H1 (cell line): ENCODE data around the gene PHYH. TPM values are rescaled to one million over a fixed set of nuclear protein-coding genes. Genes with fewer than 3 reads are reported as not detected.

Experiments
- CTCF ChIA-PET: fragments of 300-600 bp; sonication (Branson Sonifier 250); formaldehyde crosslinking; loops from one replicate; lab custom pipeline; 2021; ENCODE audit not compliant: partially characterized antibody; lab: Charles Lee
- POLR2A ChIA-PET: fragments of 300-600 bp; sonication (Branson Sonifier 250); formaldehyde crosslinking; loops from one replicate; lab custom pipeline; 2021; ENCODE audit warnings: inconsistent platforms; ENCODE audit not compliant: partially characterized antibody; lab: Charles Lee
- DNase-seq, 2 experiments: peaks; one replicate each; pipeline versions ENCODE4 v3.0.0 to v3.0.0-alpha.2; 2010 to 2022; ENCODE audit warnings: low spot score in 2 of 2, low read depth in 1 of 2, mixed read lengths in 1 of 2
- FAIRE-seq: peaks from 2 replicates; lab custom pipeline; 2011; peaks lifted over from hg19 to GRCh38; lab: Jason Lieb, UNC
- H2AFZ ChIP-seq: 2 replicates; pipeline ENCODE4 v1.8.1; 2012; ENCODE audit warnings: low read length, inconsistent platforms
- H2AK5ac ChIP-seq: 2 replicates; pipeline ENCODE4 v1.6.1; 2013; ENCODE audit warnings: low read depth, low read length
- H2BK120ac ChIP-seq: replicated peaks from 2 replicates; pipeline ENCODE3; 2013; ENCODE audit warnings: low read depth, low read length, inconsistent platforms
- H2BK12ac ChIP-seq: 2 replicates; pipeline ENCODE4 v1.6.1; 2013; ENCODE audit warnings: low read depth, low read length
- H2BK15ac ChIP-seq: 2 replicates; pipeline ENCODE4 v1.6.1; 2013; ENCODE audit warnings: low read length
- H2BK20ac ChIP-seq: 2 replicates; pipeline ENCODE4 v1.6.1; 2013; ENCODE audit warnings: low read length
- H2BK5ac ChIP-seq: 2 replicates; pipeline ENCODE4 v1.6.1; 2013; ENCODE audit warnings: low read depth, low read length
- H3K14ac ChIP-seq: 2 replicates; pipeline ENCODE4 v1.6.1; 2013; ENCODE audit warnings: inconsistent platforms; ENCODE audit not compliant: insufficient read length
- H3K18ac ChIP-seq: 2 replicates; pipeline ENCODE4 v1.6.1; 2013; ENCODE audit warnings: low read length; ENCODE audit errors: extremely low read depth
- H3K23ac ChIP-seq: 2 replicates; pipeline ENCODE4 v1.6.1; 2013; ENCODE audit warnings: inconsistent platforms; ENCODE audit not compliant: insufficient read length
- H3K23me2 ChIP-seq: 2 replicates; pipeline ENCODE4 v1.6.1; 2013; ENCODE audit warnings: low read depth, low read length
- H3K27ac ChIP-seq: 2 replicates; pipeline ENCODE4 v1.6.1; 2011; ENCODE audit warnings: low read depth, low read length, inconsistent platforms
- H3K27me3 ChIP-seq, 4 experiments: replicated peaks in 1 of 4; 1 replicate in 1 of 4; 2 replicates in 3 of 4; pipeline versions ENCODE4 v1.6.1 to v1.8.1; 2011 to 2013; ENCODE audit warnings: low read length in 3 of 4, mild to moderate bottlenecking in 3 of 4, inconsistent platforms in 2 of 4, mixed read lengths in 2 of 4, moderate library complexity in 1 of 4; ENCODE audit not compliant: control insufficient read depth in 3 of 4, insufficient read depth in 3 of 4; ENCODE audit errors: extremely low read depth in 1 of 4
- H3K36me3 ChIP-seq, 4 experiments: 2 replicates each; pipeline versions ENCODE4 v1.6.1 to v1.8.1; 2011 to 2013; ENCODE audit warnings: mild to moderate bottlenecking in 4 of 4, low read length in 3 of 4, moderate library complexity in 2 of 4, control low read depth in 1 of 4, inconsistent platforms in 1 of 4; ENCODE audit not compliant: insufficient read depth in 4 of 4, control insufficient read depth in 2 of 4
- H3K4ac ChIP-seq: replicated peaks from 2 replicates; pipeline ENCODE3; 2013; ENCODE audit warnings: low read length, low read depth, mixed read lengths, inconsistent platforms; ENCODE audit not compliant: insufficient read length
- H3K4me1 ChIP-seq, 4 experiments: replicated peaks in 1 of 4; 1 replicate in 1 of 4; 2 replicates in 3 of 4; pipeline versions ENCODE4 v1.6.1 to v1.8.1; 2011 to 2013; ENCODE audit warnings: low read length in 3 of 4, inconsistent platforms in 2 of 4, mixed read lengths in 1 of 4; ENCODE audit not compliant: insufficient read depth in 4 of 4, control insufficient read depth in 3 of 4
- H3K4me2 ChIP-seq, 2 experiments: 2 replicates each; pipeline versions ENCODE4 v1.6.1 to v1.8.1; 2011 to 2013; ENCODE audit warnings: low read depth in 2 of 2, low read length in 2 of 2, control low read depth in 1 of 2, inconsistent platforms in 1 of 2, mild to moderate bottlenecking in 1 of 2; ENCODE audit not compliant: insufficient read depth in 1 of 2
- H3K4me3 ChIP-seq, 4 experiments: fragments of 200-600, 300-600 bp in 1 of 4; sonication (generic), shearing (Covaris generic), sonication (Bioruptor Twin) in 1 of 4; 2 replicates each; pipeline versions ENCODE4 v1.5.1 to v1.8.1; 2011 to 2016; ENCODE audit warnings: low read length in 4 of 4, low read depth in 3 of 4, control low read depth in 2 of 4, inconsistent platforms in 2 of 4, mild to moderate bottlenecking in 2 of 4, mixed read lengths in 1 of 4, moderate library complexity in 1 of 4; ENCODE audit not compliant: insufficient read depth in 2 of 4; ENCODE audit errors: extremely low read depth in 1 of 4
- H3K56ac ChIP-seq: replicated peaks from 2 replicates; pipeline ENCODE3; 2013; ENCODE audit warnings: low read depth, mild to moderate bottlenecking, mixed read lengths, low read length, inconsistent platforms; ENCODE audit not compliant: insufficient read length
- H3K79me1 ChIP-seq: 2 replicates; pipeline ENCODE4 v1.6.1; 2013; ENCODE audit warnings: low read depth, low read length, control low read depth
- H3K79me2 ChIP-seq, 2 experiments: 2 replicates each; pipeline versions ENCODE4 v1.6.1 to v1.8.1; 2012 to 2013; ENCODE audit warnings: low read length in 2 of 2, mild to moderate bottlenecking in 2 of 2, inconsistent platforms in 1 of 2; ENCODE audit not compliant: insufficient read depth in 2 of 2, control insufficient read depth in 1 of 2
- H3K9ac ChIP-seq, 4 experiments: replicated peaks in 1 of 4; 1 replicate in 1 of 4; 2 replicates in 3 of 4; pipeline versions ENCODE4 v1.6.1 to v1.8.1; 2011 to 2013; ENCODE audit warnings: low read depth in 3 of 4, low read length in 3 of 4, control low read depth in 2 of 4, mild to moderate bottlenecking in 2 of 4, moderate library complexity in 2 of 4, inconsistent platforms in 1 of 4; ENCODE audit errors: extremely low read depth in 1 of 4
- H3K9me3 ChIP-seq, 2 experiments: 2 replicates each; pipeline versions ENCODE4 v1.6.1 to v1.8.1; 2012 to 2013; ENCODE audit warnings: mild to moderate bottlenecking in 2 of 2, moderate library complexity in 2 of 2, control low read depth in 1 of 2, inconsistent platforms in 1 of 2, low read depth in 1 of 2, low read length in 1 of 2, mixed read lengths in 1 of 2; ENCODE audit not compliant: insufficient read depth in 2 of 2
- H4K20me1 ChIP-seq, 2 experiments: replicated peaks in 1 of 2; 2 replicates each; pipeline versions ENCODE3 to v1.8.1; 2011 to 2013; ENCODE audit warnings: inconsistent platforms in 2 of 2, low read length in 2 of 2, mild to moderate bottlenecking in 1 of 2; ENCODE audit not compliant: insufficient read depth in 2 of 2, control insufficient read depth in 1 of 2
- H4K5ac ChIP-seq: 2 replicates; pipeline ENCODE4 v1.6.1; 2013; ENCODE audit warnings: low read length, low read depth, mixed read lengths, inconsistent platforms; ENCODE audit not compliant: insufficient read length
- H4K8ac ChIP-seq: 2 replicates; pipeline ENCODE4 v1.8.0; 2013; ENCODE audit warnings: mild to moderate bottlenecking, moderate library complexity, low read length, inconsistent platforms; ENCODE audit not compliant: insufficient read depth; ENCODE audit errors: extremely low read depth
- H4K91ac ChIP-seq: replicated peaks from 2 replicates; pipeline ENCODE3; 2013; ENCODE audit warnings: low read length, mixed read lengths, inconsistent platforms; ENCODE audit not compliant: insufficient read length
- CREB1 ChIP-seq: IDR thresholded peaks from 2 replicates; pipeline ENCODE4 v1.6.1; 2012; ENCODE audit warnings: inconsistent platforms
- EP300 ChIP-seq, 2 experiments: IDR thresholded peaks; 1 replicate in 1 of 2; 2 replicates in 1 of 2; pipeline ENCODE4 v1.6.1; 2011 to 2012; ENCODE audit warnings: low read depth in 2 of 2, low read length in 2 of 2, mild to moderate bottlenecking in 2 of 2, borderline replicate concordance in 1 of 2, inconsistent platforms in 1 of 2, moderate library complexity in 1 of 2
- HDAC2 ChIP-seq, 2 experiments: fragments of 300-600 bp in 1 of 2; sonication (generic) in 1 of 2; IDR thresholded peaks; 2 replicates each; pipeline ENCODE4 v1.6.1; 2011 to 2012; ENCODE audit warnings: low read depth in 2 of 2, low read length in 2 of 2, mild to moderate bottlenecking in 2 of 2, moderate library complexity in 2 of 2, borderline replicate concordance in 1 of 2, inconsistent platforms in 1 of 2
- HDAC6 ChIP-seq: IDR thresholded peaks from one replicate; pipeline ENCODE4 v1.7.1; 2012; ENCODE audit warnings: low read depth, mild to moderate bottlenecking, inconsistent platforms, low read length, moderate library complexity
- KDM1A ChIP-seq: fragments of 200-600, 300-600 bp; sonication (generic); IDR thresholded peaks from 2 replicates; pipeline ENCODE4 v1.7.1; 2016; ENCODE audit warnings: mild to moderate bottlenecking, low read length, borderline replicate concordance
- KDM5A ChIP-seq: fragments of 200-600 bp; IDR thresholded peaks from 2 replicates; pipeline ENCODE4 v1.7.1; 2012; ENCODE audit warnings: mild to moderate bottlenecking, low read length, inconsistent platforms, mixed read lengths
- NANOG ChIP-seq: IDR thresholded peaks from 2 replicates; pipeline ENCODE4 v1.6.1; 2011; ENCODE audit warnings: low read length, low read depth, mild to moderate bottlenecking, inconsistent platforms; ENCODE audit not compliant: insufficient read depth, poor library complexity, severe bottlenecking
- POLR2AphosphoS5 ChIP-seq: IDR thresholded peaks from 2 replicates; pipeline ENCODE4 v1.6.1; 2011; ENCODE audit warnings: low read depth, low read length
- RFX5 ChIP-seq: IDR thresholded peaks from 2 replicates; pipeline ENCODE4 v1.6.1; 2011; ENCODE audit warnings: low read depth, low read length, improper control_type of control experiment, borderline replicate concordance
- RXRA ChIP-seq: IDR thresholded peaks from 2 replicates; pipeline ENCODE4 v1.6.1; 2011; ENCODE audit warnings: low read depth, mild to moderate bottlenecking, low read length, moderate library complexity; ENCODE audit not compliant: insufficient read depth
- SIN3A ChIP-seq, 2 experiments: IDR thresholded peaks in 1 of 2; conservative IDR thresholded peaks in 1 of 2; 2 replicates each; pipeline ENCODE4 v1.6.1; 2011 to 2012; ENCODE audit warnings: low read length in 2 of 2, improper control_type of control experiment in 1 of 2, low read depth in 1 of 2, mild to moderate bottlenecking in 1 of 2
- SIRT6 ChIP-seq: IDR thresholded peaks from one replicate; pipeline ENCODE4 v1.7.1; 2012; ENCODE audit warnings: low read length, inconsistent platforms
- SIX5 ChIP-seq: IDR thresholded peaks from 2 replicates; pipeline ENCODE4 v1.6.1; 2011; ENCODE audit warnings: mild to moderate bottlenecking, low read depth, low read length
- WGBS, 2 experiments: shearing (Covaris generic) in 1 of 2; methylation state at CpG; one replicate each; pipeline versions ENCODE4 v1.1.6 to v1.1.7; 2013 to 2015; ENCODE audit warnings: low lambda C conversion rate in 2 of 2, mixed read lengths in 2 of 2, inconsistent platforms in 1 of 2, low coverage in 1 of 2, missing lambda C conversion rate in 1 of 2; ENCODE audit not compliant: insufficient replicate concordance in 2 of 2, insufficient coverage in 1 of 2, insufficient read length in 1 of 2; ENCODE audit errors: extremely low coverage in 1 of 2, missing lambda C conversion rate in 1 of 2; 5-methylcytosine and 5-hydroxymethylcytosine counted together
- polyA plus RNA-seq, 7 experiments: library from polyadenylated mRNA; depleted of rRNA in 3 of 7; stranded (reverse) in 5 of 7; unstranded in 2 of 7; fragments of >200 nt in 5 of 7; fragments of 200-250 nt in 2 of 7; gene quantifications; 1 replicate in 5 of 7; 2 replicates in 1 of 7; 4 replicates in 1 of 7; pipeline versions ENCODE4 v1.2.1 to v1.2.3, GENCODE V29; 2011 to 2013; ENCODE audit warnings: missing spikeins in 2 of 7, mixed read lengths in 2 of 7
- total RNA-seq: library from RNA; stranded (reverse); fragmentation: NEBNext Ultra II Directional; extraction: Animal tissue kit (Norgen Biotek cat#: 25700); gene quantifications from 2 replicates; pipeline ENCODE4 v1.2.1, GENCODE V29; 2021

PHYH gene
- total and polyA plus RNA-seq, 2 of the 8 experiments (the other 6 are each of a cell fraction or from before 2014, with no cell fraction given) = 22.0 to 22.7 TPM

DNA sequence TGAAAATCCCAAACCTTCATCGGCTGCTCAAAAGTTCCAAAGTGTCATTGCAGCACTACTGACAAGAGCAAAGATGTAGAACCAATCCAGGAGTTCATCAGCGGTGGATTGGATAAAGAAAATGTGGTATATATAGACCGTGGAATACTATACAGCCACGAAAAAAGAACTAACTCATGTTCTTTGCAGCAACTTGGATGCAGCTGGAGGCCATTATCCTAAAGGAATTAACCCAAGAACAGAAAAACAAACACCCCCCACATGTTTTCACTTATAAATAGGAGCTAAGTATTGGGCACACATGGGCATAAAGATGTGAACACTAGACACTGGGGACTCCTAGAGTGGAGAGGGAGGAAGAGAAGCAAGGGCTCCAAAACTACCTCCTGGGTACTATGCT lies 31.6 kb downstream of the PHYH start:
- Histone ChIP-seq H2AFZ (no peak overlapping the region), H3K27ac (no peak overlapping the region), H4K91ac (no peak overlapping the region), H2BK5ac (no peak overlapping the region), H2BK20ac (no peak overlapping the region), H3K4me1 (peaks cover 4 to 12% (median 7%) of the 10 kb centered on the region in 4 experiments), H3K79me2 (no peaks in the 10 kb centered on the region), H4K5ac (no peak overlapping the region), H3K36me3 (no peaks in the 10 kb centered on the region), H2BK12ac (no peak overlapping the region), H3K56ac (no peak overlapping the region), H3K9ac (no peak overlapping the region), H2AK5ac (no peak overlapping the region), H3K9me3 (no peaks in the 10 kb centered on the region), H3K18ac (no peak overlapping the region), H3K27me3 (no peaks in the 10 kb centered on the region; a peak in 1 of 7 replicates), H4K8ac (no peak overlapping the region), H3K23me2 (no peaks in the 10 kb centered on the region; the same call in 1 of the 2 replicates), H3K4me2 (no peak overlapping the region), H3K23ac (no peak overlapping the region), H3K79me1 (no peaks in the 10 kb centered on the region), H3K4ac (no peak overlapping the region), H3K4me3 (no peak overlapping the region), H4K20me1 (no peaks in the 10 kb centered on the region), H2BK15ac (no peak overlapping the region), H2BK120ac (no peak overlapping the region), H3K14ac (no peak overlapping the region)
- WGBS, 2 experiments = 73% methylated on average over 4 of the region's 4 CpGs; no CpG with 5 or more reads in 1 of the 2 experiments
- POLR2A ChIA-PET = interaction anchor here (1.2 to 1.4 kb wide), 3 partner anchors 32 to 82 kb away, joined by 4 to 7 read pairs (median 4); partner anchors contain the start of gene PHYH
- CTCF ChIA-PET = no interaction called here
- DNase-seq (no peak), FAIRE-seq (no peak)
- TF ChIP-seq HDAC2 (IDR thresholded peaks at IDR 0.05; ENCODE audit: borderline replicate concordance in 1 of 2, low read depth in 2 of 2, low read length in 2 of 2) (0 out of 4 replicates have a peak, but pooled peaks of 1 of the 2 experiments have one; percentile 47), EP300 (IDR thresholded peaks at IDR 0.05; ENCODE audit: borderline replicate concordance in 1 of 2, low read depth in 2 of 2, low read length in 2 of 2) (no peak), RXRA (no peak), SIN3A (conservative IDR thresholded peaks at IDR 0.05 in 1 of 2, IDR thresholded peaks at IDR 0.05 in 1 of 2; ENCODE audit: low read depth in 1 of 2, low read length in 2 of 2) (no peak), KDM5A (no peak), HDAC6 (no peak), CREB1 (no peak), NANOG (no peak), KDM1A (peak; percentile 87; the same call in 1 of the 2 replicates), SIX5 (no peak), POLR2AphosphoS5 (no peak), RFX5 (no peak), SIRT6 (no peak)
